Fibroblast of skin of back (primary cell): ENCODE measurements around the gene TLR7.

Source experiments
- DNase-seq: peaks from one replicate; pipeline ENCODE4 v3.0.0-alpha.2; 2013

Gene TLR7

GRCh38 chrX:12934850-12935249 is 68.0 kb downstream of the TLR7 start:
- DNase-seq = no peak

- DNase-seq = no peak
Measured at GRCh38 chrX:12936947-12937346, 70.1 kb downstream of the TLR7 start.
